Trophoblast cell (in vitro differentiated cells and primary cell): ENCODE results near the gene CLC.
"Not testable (repeated sequence)": the region's sequence is repeated elsewhere in the genome, so short reads cannot be mapped to it uniquely, and the experiment has no call there.

Experiments used
- DNase-seq, 2 donors: peaks; one replicate each; pipeline ENCODE4 v3.0.0-alpha.2; 2016
- H2AFZ ChIP-seq: 2 replicates; pipeline ENCODE4 v1.6.1; 2013; ENCODE audit warnings: low read length, moderate library complexity, mild to moderate bottlenecking; ENCODE audit not compliant: insufficient read depth, poor library complexity
- H2AK5ac ChIP-seq: 2 replicates; pipeline ENCODE4 v1.6.1; 2013; ENCODE audit warnings: mild to moderate bottlenecking, low read length
- H2BK120ac ChIP-seq: 2 replicates; pipeline ENCODE4 v1.6.1; 2013; ENCODE audit warnings: low read length, mild to moderate bottlenecking, moderate library complexity; ENCODE audit not compliant: insufficient read depth, poor library complexity
- H2BK12ac ChIP-seq: 2 replicates; pipeline ENCODE4 v1.6.1; 2013; ENCODE audit warnings: mild to moderate bottlenecking, low read length, moderate library complexity
- H2BK5ac ChIP-seq: 2 replicates; pipeline ENCODE4 v1.6.1; 2013; ENCODE audit warnings: low read length, low read depth, moderate library complexity, mild to moderate bottlenecking; ENCODE audit not compliant: poor library complexity
- H3K14ac ChIP-seq: 2 replicates; pipeline ENCODE4 v1.6.1; 2013; ENCODE audit warnings: mild to moderate bottlenecking, low read length
- H3K18ac ChIP-seq: 2 replicates; pipeline ENCODE4 v1.6.1; 2013; ENCODE audit warnings: mild to moderate bottlenecking, low read length
- H3K23ac ChIP-seq: 2 replicates; pipeline ENCODE4 v1.6.1; 2013; ENCODE audit warnings: low read length
- H3K27ac ChIP-seq: 2 replicates; pipeline ENCODE4 v1.5.1; 2013; ENCODE audit warnings: low read depth, mild to moderate bottlenecking, inconsistent platforms, low read length, moderate library complexity
- H3K27me3 ChIP-seq: 2 replicates; pipeline ENCODE4 v1.6.1; 2013; ENCODE audit warnings: inconsistent platforms, mild to moderate bottlenecking, low read length, moderate library complexity; ENCODE audit not compliant: insufficient read depth
- H3K36me3 ChIP-seq, 2 experiments: 1 replicate in 1 of 2; 2 replicates in 1 of 2; pipeline ENCODE4 v1.6.1; 2013; ENCODE audit warnings: low read length in 2 of 2, mild to moderate bottlenecking in 2 of 2, moderate library complexity in 1 of 2; ENCODE audit not compliant: insufficient read depth in 2 of 2, control insufficient read depth in 1 of 2
- H3K4ac ChIP-seq: 2 replicates; pipeline ENCODE4 v1.6.1; 2013; ENCODE audit warnings: low read depth, mild to moderate bottlenecking, low read length, moderate library complexity
- H3K4me1 ChIP-seq, 2 experiments: 1 replicate in 1 of 2; 2 replicates in 1 of 2; pipeline ENCODE4 v1.6.1; 2013; ENCODE audit warnings: low read length in 2 of 2, mild to moderate bottlenecking in 2 of 2, moderate library complexity in 1 of 2; ENCODE audit not compliant: insufficient read depth in 2 of 2, control insufficient read depth in 1 of 2
- H3K4me2 ChIP-seq: 2 replicates; pipeline ENCODE4 v1.6.1; 2013; ENCODE audit warnings: inconsistent platforms, mild to moderate bottlenecking, low read length, moderate library complexity
- H3K4me3 ChIP-seq: 2 replicates; pipeline ENCODE4 v1.5.1; 2013; ENCODE audit warnings: mild to moderate bottlenecking, low read depth, low read length, inconsistent platforms
- H3K79me1 ChIP-seq: one replicate; pipeline ENCODE4 v1.6.1; 2013; ENCODE audit warnings: low read length
- H3K79me2 ChIP-seq: 2 replicates; pipeline ENCODE4 v1.6.1; 2013; ENCODE audit warnings: low read length, mild to moderate bottlenecking; ENCODE audit not compliant: control insufficient read depth, insufficient read depth, poor library complexity
- H3K9ac ChIP-seq: 2 replicates; pipeline ENCODE4 v1.6.1; 2013; ENCODE audit warnings: mild to moderate bottlenecking, low read length
- H3K9me3 ChIP-seq: 2 replicates; pipeline ENCODE4 v1.6.1; 2013; ENCODE audit warnings: low read depth, mild to moderate bottlenecking, control low read depth, inconsistent platforms, low read length; ENCODE audit not compliant: insufficient read depth
- H4K12ac ChIP-seq: 2 replicates; pipeline ENCODE4 v1.6.1; 2013; ENCODE audit warnings: low read depth, mild to moderate bottlenecking, low read length, moderate library complexity
- H4K8ac ChIP-seq: 2 replicates; pipeline ENCODE4 v1.6.1; 2013; ENCODE audit warnings: low read depth, mild to moderate bottlenecking, low read length, moderate library complexity
- H4K91ac ChIP-seq: one replicate; pipeline ENCODE4 v1.6.1; 2013; ENCODE audit warnings: low read depth, mild to moderate bottlenecking, low read length, moderate library complexity
- WGBS: extraction: QIAGEN DNeasy Blood & Tissue Kit; methylation state at CpG from one replicate; pipeline ENCODE4 v1.1.7; 2013; ENCODE audit warnings: missing lambda C conversion rate; ENCODE audit not compliant: insufficient read length, insufficient coverage; ENCODE audit errors: extremely low coverage; 5-methylcytosine and 5-hydroxymethylcytosine counted together

The CLC gene

GRCh38 chr19:39725995-39726394 lies 11.8 kb downstream of the CLC start:
- H2BK12ac ChIP-seq: no peak overlapping the region
- H2BK5ac ChIP-seq: no peak overlapping the region
- no peak overlapping the region for H4K12ac ChIP-seq
- no peak overlapping the region for H3K4me2 ChIP-seq
- no peaks in the 10 kb centered on the region for H3K27me3 ChIP-seq
- no peak overlapping the region for H3K27ac ChIP-seq
- H3K79me2 ChIP-seq: no peaks in the 10 kb centered on the region
- H3K4me1 ChIP-seq: peaks cover 0 to 2% of the 10 kb centered on the region in 2 experiments
- H3K79me1 ChIP-seq: no peaks in the 10 kb centered on the region
- H4K91ac ChIP-seq: no peak overlapping the region
- H3K36me3 ChIP-seq: no peaks in the 10 kb centered on the region
- H2AK5ac ChIP-seq: no peak overlapping the region
- no peak overlapping the region for H3K4me3 ChIP-seq
- no peak overlapping the region for H3K9ac ChIP-seq
- H4K8ac ChIP-seq: no peak overlapping the region
- H2BK120ac ChIP-seq: no peak overlapping the region
- H3K18ac ChIP-seq: no peak overlapping the region
- DNase-seq: no peak
- no peaks in the 10 kb centered on the region for H3K9me3 ChIP-seq
- H3K4ac ChIP-seq: no peak overlapping the region
- no peak overlapping the region for H3K23ac ChIP-seq
- H3K14ac ChIP-seq: no peak overlapping the region
- H2AFZ ChIP-seq: no peak overlapping the region

- H2AK5ac ChIP-seq, H2AFZ ChIP-seq, H3K27ac ChIP-seq, H4K12ac ChIP-seq, H3K9me3 ChIP-seq, DNase-seq, H3K79me1 ChIP-seq, H3K23ac ChIP-seq, H3K4me1 ChIP-seq, H2BK12ac ChIP-seq, H2BK5ac ChIP-seq, H3K4me3 ChIP-seq, H3K4ac ChIP-seq, H3K18ac ChIP-seq, H3K14ac ChIP-seq, H3K36me3 ChIP-seq, H3K79me2 ChIP-seq, H4K91ac ChIP-seq, H3K4me2 ChIP-seq, H4K8ac ChIP-seq, H2BK120ac ChIP-seq, H3K9ac ChIP-seq, H3K27me3 ChIP-seq: not testable (repeated sequence)
- no CpG with 5 or more reads among the region's 3 CpGs for WGBS
Measured at GRCh38 chr19:39720144-39720543, 17.7 kb downstream of the CLC start.

- no peak overlapping the region for H2BK12ac ChIP-seq
- no peak overlapping the region for H2BK120ac ChIP-seq
- H3K4me2 ChIP-seq: peak overlapping the region; percentile 9
- no peak overlapping the region for H2BK5ac ChIP-seq
- no peak overlapping the region for H3K4ac ChIP-seq
- H3K79me2 ChIP-seq: no peaks in the 10 kb centered on the region
- no peak overlapping the region for H2AFZ ChIP-seq
- no peak overlapping the region for H3K4me3 ChIP-seq
- H3K23ac ChIP-seq: peak overlapping the region; percentile 27
- H3K79me1 ChIP-seq: no peaks in the 10 kb centered on the region
- H3K9me3 ChIP-seq: no peaks in the 10 kb centered on the region
- no peak overlapping the region for H3K14ac ChIP-seq
- DNase-seq: peak in 1 of 2 donors; percentile 35
- no CpG with 5 or more reads among the region's 4 CpGs for WGBS
- no peak overlapping the region for H4K12ac ChIP-seq
- H3K18ac ChIP-seq: no peak overlapping the region
- no peak overlapping the region for H3K9ac ChIP-seq
- H3K4me1 ChIP-seq: peaks cover 0 to 10% of the 10 kb centered on the region in 2 experiments
- no peak overlapping the region for H4K91ac ChIP-seq
- no peaks in the 10 kb centered on the region for H3K36me3 ChIP-seq
- H4K8ac ChIP-seq: no peak overlapping the region
- H3K27me3 ChIP-seq: no peaks in the 10 kb centered on the region
- H2AK5ac ChIP-seq: no peak overlapping the region
- H3K27ac ChIP-seq: no peak overlapping the region
Measured at GRCh38 chr19:39710333-39710890, 27.4 kb downstream of the CLC start.

- Histone ChIP-seq H3K23ac (no peak overlapping the region), H3K4me3 (no peak overlapping the region), H3K4me2 (no peak overlapping the region), H4K12ac (no peak overlapping the region), H2AK5ac (no peak overlapping the region), H3K79me2 (no peaks in the 10 kb centered on the region), H3K9me3 (no peaks in the 10 kb centered on the region), H3K27me3 (no peaks in the 10 kb centered on the region), H2AFZ (no peak overlapping the region), H4K91ac (no peak overlapping the region), H3K36me3 (no peaks in the 10 kb centered on the region), H3K79me1 (no peaks in the 10 kb centered on the region), H3K27ac (peak overlapping the region; percentile 50), H2BK5ac (no peak overlapping the region), H2BK120ac (no peak overlapping the region), H3K14ac (no peak overlapping the region), H3K18ac (no peak overlapping the region), H4K8ac (no peak overlapping the region), H3K4me1 (peaks cover 0 to 10% of the 10 kb centered on the region in 2 experiments), H2BK12ac (no peak overlapping the region), H3K9ac (no peak overlapping the region), H3K4ac (no peak overlapping the region)
- peak; percentile 96 to 98 for DNase-seq
- WGBS: no CpG with 5 or more reads among the region's 5 CpGs
Measured at GRCh38 chr19:39709026-39709872, 28.6 kb downstream of the CLC start.
